ENCODE measurements around the gene PPP4R4. TPM values are rescaled to one million over a fixed set of nuclear protein-coding genes. Genes with fewer than 3 reads are reported as not detected.

PPP4R4 gene
- total and polyA plus RNA-seq, 4 donors, result 1.6 to 25.9 (median 3.8) TPM

DNA sequence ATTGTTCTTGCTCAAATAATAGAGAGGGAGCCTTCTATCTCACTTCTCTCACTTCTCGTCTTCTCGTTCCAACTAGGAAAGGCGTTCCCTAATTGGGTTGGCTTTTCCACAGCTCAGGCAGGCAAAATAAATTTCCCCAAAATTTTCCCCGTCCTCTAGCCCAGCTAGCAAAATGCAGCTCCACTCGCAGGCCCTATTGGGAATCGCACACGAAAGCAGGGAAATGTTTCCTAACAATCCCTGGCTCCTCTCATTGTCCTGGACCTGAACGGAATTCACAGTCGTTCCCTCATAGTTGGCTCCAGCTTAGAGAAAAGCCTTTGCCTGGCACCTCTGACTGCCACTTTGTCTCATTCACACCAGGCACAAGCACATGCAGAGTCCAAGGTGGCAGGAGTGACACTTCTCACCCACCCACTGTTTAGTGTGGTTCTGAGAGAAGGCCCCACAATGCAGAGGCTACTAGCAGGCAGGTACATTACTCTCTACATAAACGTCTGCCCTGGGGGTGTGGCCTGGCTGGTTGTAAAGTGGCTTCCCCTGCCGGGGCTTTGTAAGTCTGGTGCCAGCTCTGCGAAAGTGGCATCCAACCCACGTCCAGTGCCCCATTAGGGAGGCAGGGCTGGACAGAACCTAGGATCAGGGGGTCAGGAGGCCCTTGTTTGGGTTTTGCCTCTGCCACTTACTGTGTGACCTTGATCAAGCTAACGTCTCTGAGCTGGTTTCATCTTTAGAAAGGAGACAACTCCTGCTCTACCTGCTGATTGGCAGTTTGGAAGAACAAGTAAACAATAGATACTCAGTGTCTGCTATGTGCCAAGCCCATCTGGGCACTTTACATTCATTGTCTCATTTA is 114.7 kb downstream of the PPP4R4 start:
- Histone ChIP-seq H3K9me3 (ENCODE audit: control insufficient read depth in 4 of 4, insufficient read depth in 3 of 4, low read length in 3 of 4) (no peaks in the 10 kb centered on the region), H3K9ac (ENCODE audit: insufficient read depth in 1 of 2, low read length in 2 of 2) (no peak overlapping the region), H3K4me3 (no peak overlapping the region), H3K27ac (ENCODE audit: low read depth in 1 of 2, low read length in 1 of 2) (no peak overlapping the region), H3K4me1 (ENCODE audit: control insufficient read depth in 5 of 5, insufficient read depth in 5 of 5, low read length in 5 of 5) (no peaks in the 10 kb centered on the region), H3K27me3 (ENCODE audit: control insufficient read depth in 3 of 3, insufficient read depth in 3 of 3, low read length in 2 of 3) (no peaks in the 10 kb centered on the region), H3K36me3 (ENCODE audit: control insufficient read depth in 4 of 4, insufficient read depth in 4 of 4, low read length in 4 of 4) (no peaks in the 10 kb centered on the region)
- ATAC-seq (ENCODE audit: insufficient read depth, low FRiP score) (no peak), DNase-seq (no peak)
- 64 to 75% methylated on average over 14 of the region's 14 CpGs for WGBS, 2 donors
- no peak for TF ChIP-seq CTCF (IDR thresholded peaks at IDR 0.05; ENCODE audit: control extremely low read depth, extremely low read depth)

DNA sequence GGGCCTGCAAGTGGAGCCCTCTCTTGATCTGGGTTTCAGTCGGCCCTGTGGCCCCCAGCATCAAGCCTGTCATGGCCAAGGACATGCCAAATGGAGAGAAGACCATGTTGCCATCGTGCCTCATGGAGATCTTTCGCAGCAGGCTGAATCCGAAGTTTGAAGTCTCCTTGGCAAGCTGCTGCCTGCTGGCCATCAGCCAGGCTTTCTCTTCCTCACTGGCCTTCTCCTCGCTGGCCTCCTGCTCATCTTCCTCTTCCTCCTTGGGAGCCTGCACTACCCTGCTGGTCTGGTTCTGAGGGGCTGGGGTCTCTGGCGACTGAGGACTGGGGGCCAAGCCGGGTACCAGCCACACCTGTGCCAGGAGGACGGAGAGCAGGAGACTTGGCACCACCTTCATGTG is 116.1 kb downstream of the PPP4R4 start:
- WGBS, 2 donors, result 72 to 81% methylated on average over 8 of the region's 8 CpGs
- no peak overlapping the region for H3K27ac ChIP-seq (ENCODE audit: low read depth in 1 of 2, low read length in 1 of 2)
- no peak overlapping the region for H3K9ac ChIP-seq (ENCODE audit: insufficient read depth in 1 of 2, low read length in 2 of 2)
- TF ChIP-seq CTCF (IDR thresholded peaks at IDR 0.05; ENCODE audit: control extremely low read depth, extremely low read depth), result no peak
- DNase-seq (peak in 1 of 3 donors; percentile 3), ATAC-seq (ENCODE audit: insufficient read depth, low FRiP score) (no peak)
- no peaks in the 10 kb centered on the region for H3K9me3 ChIP-seq (ENCODE audit: control insufficient read depth in 4 of 4, insufficient read depth in 3 of 4, low read length in 3 of 4)
- no peaks in the 10 kb centered on the region for H3K27me3 ChIP-seq (ENCODE audit: control insufficient read depth in 3 of 3, insufficient read depth in 3 of 3, low read length in 2 of 3)
- H3K4me3 ChIP-seq, result no peak overlapping the region
- H3K36me3 ChIP-seq (ENCODE audit: control insufficient read depth in 4 of 4, insufficient read depth in 4 of 4, low read length in 4 of 4), result no peaks in the 10 kb centered on the region
- H3K4me1 ChIP-seq (ENCODE audit: control insufficient read depth in 5 of 5, insufficient read depth in 5 of 5, low read length in 5 of 5), result no peaks in the 10 kb centered on the region

DNA sequence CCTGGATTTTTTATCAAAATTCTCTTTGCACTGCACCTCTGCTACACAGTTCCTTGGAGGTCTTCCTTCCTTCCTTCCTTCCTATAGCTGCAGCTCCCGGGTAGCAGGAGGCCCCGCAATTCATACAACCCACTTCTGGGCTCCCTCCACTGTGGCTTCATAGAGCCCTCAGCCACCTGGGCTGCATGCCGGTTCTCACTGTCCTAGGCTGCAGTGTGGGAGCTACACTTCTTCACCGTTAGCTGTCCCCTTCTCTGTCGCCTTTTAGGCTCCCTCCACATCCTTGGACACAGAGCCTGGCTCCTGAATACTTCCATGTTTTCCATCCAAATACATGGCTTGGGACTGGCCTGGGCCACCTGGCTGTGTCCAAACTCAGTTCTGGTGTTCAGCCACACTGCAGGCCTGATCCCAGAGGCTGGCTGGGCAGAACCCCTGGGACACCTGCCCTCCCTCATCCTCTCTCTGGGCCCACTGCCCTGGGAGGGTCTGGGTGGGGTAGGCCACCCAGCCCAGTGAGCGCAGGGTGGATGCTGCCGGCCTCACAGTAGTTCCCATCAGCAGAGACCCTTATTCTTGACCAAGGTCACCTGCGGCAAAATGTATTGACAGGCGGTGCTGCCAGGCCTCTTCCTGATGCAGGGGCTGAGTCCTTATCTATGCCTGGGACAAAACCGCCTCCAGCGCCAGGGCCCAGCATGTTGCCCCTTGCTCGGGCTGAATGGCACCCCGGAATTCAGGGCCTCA is 117.2 kb downstream of the PPP4R4 start:
- Histone ChIP-seq H3K27ac (ENCODE audit: low read depth in 1 of 2, low read length in 1 of 2) (no peak overlapping the region), H3K9ac (ENCODE audit: insufficient read depth in 1 of 2, low read length in 2 of 2) (no peak overlapping the region), H3K36me3 (ENCODE audit: control insufficient read depth in 4 of 4, insufficient read depth in 4 of 4, low read length in 4 of 4) (no peaks in the 10 kb centered on the region), H3K4me3 (no peak overlapping the region), H3K9me3 (ENCODE audit: control insufficient read depth in 4 of 4, insufficient read depth in 3 of 4, low read length in 3 of 4) (no peaks in the 10 kb centered on the region), H3K4me1 (ENCODE audit: control insufficient read depth in 5 of 5, insufficient read depth in 5 of 5, low read length in 5 of 5) (no peaks in the 10 kb centered on the region), H3K27me3 (ENCODE audit: control insufficient read depth in 3 of 3, insufficient read depth in 3 of 3, low read length in 2 of 3) (no peaks in the 10 kb centered on the region)
- 83 to 90% methylated on average over 13 of the region's 13 CpGs for WGBS, 2 donors
- no peak for TF ChIP-seq CTCF (IDR thresholded peaks at IDR 0.05; ENCODE audit: control extremely low read depth, extremely low read depth)
- ATAC-seq (ENCODE audit: insufficient read depth, low FRiP score) (no peak), DNase-seq (no peak)

Data from lung (tissue), 12 donors.